ENCODE measurements around the gene MTRF1L.

MTRF1L gene

DNA sequence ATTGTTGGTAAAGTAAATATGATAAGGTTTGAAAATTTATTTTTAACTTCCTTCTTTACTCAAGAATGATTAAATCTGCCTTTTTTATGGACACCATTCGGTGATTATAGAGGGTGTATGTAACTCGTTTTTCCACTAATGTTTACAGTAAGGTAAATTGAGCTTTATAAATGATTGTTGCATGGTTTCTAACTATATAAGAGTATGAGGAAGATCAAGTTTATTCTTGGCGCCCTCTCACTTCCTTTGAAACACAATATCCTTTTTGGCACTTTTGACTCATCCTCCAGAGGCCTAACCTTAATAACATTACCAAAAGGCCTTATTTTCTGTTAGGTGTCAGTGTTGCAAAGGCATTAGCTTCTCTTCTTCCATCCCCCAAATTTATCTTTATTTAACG is 41.8 kb upstream of the MTRF1L start:
- no peaks in the 10 kb centered on the region for H3K4me1 ChIP-seq
- no peak overlapping the region for H3K9ac ChIP-seq
- no peaks in the 10 kb centered on the region for H3K27me3 ChIP-seq (ENCODE audit: control insufficient read depth, insufficient read depth, low read length)
- no peak overlapping the region for H3K27ac ChIP-seq
- no peak for TF ChIP-seq CTCF (IDR thresholded peaks at IDR 0.05)
- H3K79me2 ChIP-seq = no peaks in the 10 kb centered on the region
- H3K4me2 ChIP-seq (ENCODE audit: low read length) = no peak overlapping the region
- H3K4me3 ChIP-seq (ENCODE audit: low read depth, low read length) = no peak overlapping the region
- H3K9me3 ChIP-seq (ENCODE audit: control insufficient read depth, low read length) = no peaks in the 10 kb centered on the region
- H2AFZ ChIP-seq = no peak overlapping the region
- no peaks in the 10 kb centered on the region for H3K36me3 ChIP-seq (ENCODE audit: control insufficient read depth, insufficient read depth, low read length)

DNA sequence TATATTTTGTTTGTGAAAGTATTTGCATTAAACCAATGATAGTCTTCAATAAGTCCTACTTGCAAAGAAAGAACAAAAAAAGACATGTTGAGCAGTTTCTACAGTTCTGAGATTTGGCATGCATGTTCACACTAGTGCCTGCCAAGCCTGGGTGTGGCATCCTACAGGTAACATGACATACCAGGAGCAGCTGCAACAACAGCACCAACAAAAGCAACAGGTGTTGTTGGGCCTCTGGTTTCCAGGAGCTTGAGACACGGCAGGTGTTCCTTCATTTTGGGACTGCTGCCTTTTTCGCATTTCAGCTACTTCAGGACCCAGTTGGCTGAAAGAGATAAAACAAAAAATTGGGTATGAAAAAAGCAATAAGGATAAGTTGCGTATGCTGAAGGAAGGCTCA is 41.2 kb upstream of the MTRF1L start:
- Histone ChIP-seq H3K9ac (no peak overlapping the region), H3K27me3 (ENCODE audit: control insufficient read depth, insufficient read depth, low read length) (no peaks in the 10 kb centered on the region), H3K4me3 (ENCODE audit: low read depth, low read length) (no peak overlapping the region), H3K4me1 (no peaks in the 10 kb centered on the region), H3K27ac (no peak overlapping the region), H2AFZ (no peak overlapping the region), H3K79me2 (no peaks in the 10 kb centered on the region), H3K36me3 (ENCODE audit: control insufficient read depth, insufficient read depth, low read length) (no peaks in the 10 kb centered on the region), H3K9me3 (ENCODE audit: control insufficient read depth, low read length) (no peaks in the 10 kb centered on the region), H3K4me2 (ENCODE audit: low read length) (no peak overlapping the region)
- no peak for TF ChIP-seq CTCF (IDR thresholded peaks at IDR 0.05)

DNA sequence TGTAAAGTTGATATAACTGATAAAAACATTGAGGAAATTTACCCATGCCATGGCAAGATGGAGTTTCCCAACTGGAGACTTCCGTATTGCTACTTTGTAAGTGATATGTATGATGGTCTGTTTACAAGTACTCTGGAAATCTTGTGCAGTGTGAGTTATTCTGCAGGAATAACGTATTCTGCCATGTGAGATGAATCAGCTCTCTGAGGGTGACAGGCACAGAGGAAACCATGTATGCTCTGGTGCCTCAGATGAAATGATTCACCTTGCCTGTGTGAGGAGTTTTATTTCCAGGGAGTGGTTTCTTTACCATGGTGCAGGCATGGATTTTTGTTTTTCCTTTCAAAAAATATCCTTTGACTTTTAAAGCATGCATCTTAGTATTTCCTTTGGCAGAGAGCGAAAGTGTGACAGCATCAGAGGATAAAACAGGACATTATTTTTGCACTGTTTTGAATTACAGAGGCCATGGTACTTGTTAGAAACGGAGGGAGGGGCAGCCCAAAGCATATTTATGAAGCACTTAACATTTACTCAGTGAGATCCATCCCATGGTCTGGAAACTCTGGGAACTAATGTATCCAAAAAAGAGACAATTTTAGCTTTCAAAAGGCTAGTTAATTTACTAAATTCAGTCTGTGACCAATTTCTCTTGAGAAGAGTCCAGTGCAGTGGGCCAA is 36.0 kb upstream of the MTRF1L start:
- H3K27ac ChIP-seq = no peak overlapping the region
- no peaks in the 10 kb centered on the region for H3K36me3 ChIP-seq (ENCODE audit: control insufficient read depth, insufficient read depth, low read length)
- no peak for TF ChIP-seq CTCF (IDR thresholded peaks at IDR 0.05)

DNA sequence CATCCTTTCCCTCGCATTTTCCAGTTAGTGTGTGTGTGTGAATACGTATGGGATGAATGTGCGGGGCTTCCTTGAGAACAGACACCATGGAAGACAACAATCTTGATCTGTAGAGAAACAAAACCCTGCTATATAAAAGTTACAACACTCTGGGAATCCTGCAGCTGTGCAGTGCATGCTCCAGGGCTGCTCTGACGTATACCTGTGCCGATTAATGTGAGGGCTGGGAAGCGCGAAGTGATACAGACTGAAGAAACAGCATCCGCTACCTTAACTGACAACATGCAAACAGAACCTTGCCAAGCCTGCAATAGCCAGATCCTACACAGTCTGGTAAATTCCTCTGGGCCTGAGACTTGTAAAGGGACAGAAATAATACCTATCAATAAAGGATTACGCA is 31.6 kb upstream of the MTRF1L start:
- TF ChIP-seq CTCF (IDR thresholded peaks at IDR 0.05) = no peak
- H3K4me3 ChIP-seq (ENCODE audit: low read depth, low read length) = no peak overlapping the region
- H3K36me3 ChIP-seq (ENCODE audit: control insufficient read depth, insufficient read depth, low read length) = no peaks in the 10 kb centered on the region
- no peak overlapping the region for H3K9ac ChIP-seq
- H3K9me3 ChIP-seq (ENCODE audit: control insufficient read depth, low read length) = no peaks in the 10 kb centered on the region
- H2AFZ ChIP-seq = no peak overlapping the region
- no peak overlapping the region for H3K27ac ChIP-seq
- H3K4me2 ChIP-seq (ENCODE audit: low read length) = no peak overlapping the region
- H3K79me2 ChIP-seq = no peaks in the 10 kb centered on the region
- no peaks in the 10 kb centered on the region for H3K27me3 ChIP-seq (ENCODE audit: control insufficient read depth, insufficient read depth, low read length)
- no peaks in the 10 kb centered on the region for H3K4me1 ChIP-seq

More for the DNA sequence above, 36.0 kb upstream of the MTRF1L start:
- no peak overlapping the region for H3K9ac ChIP-seq
- H3K4me2 ChIP-seq (ENCODE audit: low read length) = no peak overlapping the region
- no peak overlapping the region for H3K4me3 ChIP-seq (ENCODE audit: low read depth, low read length)
- no peaks in the 10 kb centered on the region for H3K79me2 ChIP-seq
- no peaks in the 10 kb centered on the region for H3K4me1 ChIP-seq
- no peaks in the 10 kb centered on the region for H3K27me3 ChIP-seq (ENCODE audit: control insufficient read depth, insufficient read depth, low read length)
- no peak overlapping the region for H2AFZ ChIP-seq
- no peaks in the 10 kb centered on the region for H3K9me3 ChIP-seq (ENCODE audit: control insufficient read depth, low read length)

GRCh38 chr6:153032255-153032882 is 29.9 kb upstream of the MTRF1L start:
- no peak overlapping the region for H3K27ac ChIP-seq
- no peaks in the 10 kb centered on the region for H3K36me3 ChIP-seq (ENCODE audit: control insufficient read depth, insufficient read depth, low read length)
- no peaks in the 10 kb centered on the region for H3K27me3 ChIP-seq (ENCODE audit: control insufficient read depth, insufficient read depth, low read length)

More at GRCh38 chr6:153032255-153032882, 29.9 kb upstream of the MTRF1L start:
- Histone ChIP-seq H3K9me3 (ENCODE audit: control insufficient read depth, low read length) (no peaks in the 10 kb centered on the region), H3K4me3 (ENCODE audit: low read depth, low read length) (no peak overlapping the region), H3K4me1 (no peaks in the 10 kb centered on the region), H3K79me2 (no peaks in the 10 kb centered on the region), H2AFZ (no peak overlapping the region), H3K4me2 (ENCODE audit: low read length) (no peak overlapping the region), H3K9ac (no peak overlapping the region)
- TF ChIP-seq CTCF (IDR thresholded peaks at IDR 0.05) = peak; percentile 39
